ENCODE results near the gene MCAT.

The MCAT gene

GRCh38 chr22:43179146-43179910 lies 36.1 kb upstream of the MCAT start:
- Mint-ChIP-seq H3K9me3 (no peaks in the 10 kb centered on the region), H3K36me3 (peaks cover 60% of the 10 kb centered on the region), H3K4me1 (peaks cover 4% of the 10 kb centered on the region), H3K4me3 (no peak overlapping the region), H3K27ac (no peak overlapping the region), H3K27me3 (no peaks in the 10 kb centered on the region)
- no peak for ATAC-seq

- no peaks in the 10 kb centered on the region for H3K9me3 Mint-ChIP-seq
- no peak for ATAC-seq
- H3K4me3 Mint-ChIP-seq = no peak overlapping the region
- no peaks in the 10 kb centered on the region for H3K27me3 Mint-ChIP-seq
- no peak overlapping the region for H3K27ac Mint-ChIP-seq
- H3K4me1 Mint-ChIP-seq = no peaks in the 10 kb centered on the region
- H3K36me3 Mint-ChIP-seq = peaks cover 68% of the 10 kb centered on the region
These were observed 34.3 kb upstream of the MCAT start for GRCh38 chr22:43177479-43177878.

DNA sequence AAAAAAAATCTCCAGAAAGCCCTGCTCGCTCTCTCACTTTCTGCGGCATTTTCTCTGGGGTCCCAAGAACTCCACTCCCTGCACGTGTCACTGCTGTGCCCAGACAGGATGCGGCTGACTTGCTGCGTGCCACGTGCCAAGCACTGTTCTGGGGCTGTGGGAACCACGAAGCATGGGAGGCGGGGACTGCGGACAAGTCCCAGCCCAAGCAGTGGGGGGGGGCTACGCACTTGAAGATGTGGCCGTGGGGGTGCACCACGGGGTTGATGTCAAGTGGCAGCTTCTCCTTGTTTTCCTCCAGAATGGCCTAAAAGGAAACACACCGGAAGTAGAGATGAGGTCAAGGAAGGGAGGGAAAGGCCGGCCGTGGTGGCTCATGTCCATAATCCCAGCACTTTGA lies 32.9 kb upstream of the MCAT start:
- no peak overlapping the region for H3K27ac Mint-ChIP-seq
- H3K4me3 Mint-ChIP-seq = no peak overlapping the region
- no peaks in the 10 kb centered on the region for H3K27me3 Mint-ChIP-seq
- no peak for ATAC-seq
- H3K36me3 Mint-ChIP-seq = peaks cover 68% of the 10 kb centered on the region
- H3K4me1 Mint-ChIP-seq = no peaks in the 10 kb centered on the region
- H3K9me3 Mint-ChIP-seq = no peaks in the 10 kb centered on the region

GRCh38 chr22:43174941-43175531 lies 31.8 kb upstream of the MCAT start:
- no peak overlapping the region for H3K27ac Mint-ChIP-seq
- no peaks in the 10 kb centered on the region for H3K27me3 Mint-ChIP-seq
- ATAC-seq = no peak
- H3K4me1 Mint-ChIP-seq = no peaks in the 10 kb centered on the region
- H3K4me3 Mint-ChIP-seq = no peak overlapping the region
- H3K9me3 Mint-ChIP-seq = no peaks in the 10 kb centered on the region
- peaks cover 68% of the 10 kb centered on the region for H3K36me3 Mint-ChIP-seq

DNA sequence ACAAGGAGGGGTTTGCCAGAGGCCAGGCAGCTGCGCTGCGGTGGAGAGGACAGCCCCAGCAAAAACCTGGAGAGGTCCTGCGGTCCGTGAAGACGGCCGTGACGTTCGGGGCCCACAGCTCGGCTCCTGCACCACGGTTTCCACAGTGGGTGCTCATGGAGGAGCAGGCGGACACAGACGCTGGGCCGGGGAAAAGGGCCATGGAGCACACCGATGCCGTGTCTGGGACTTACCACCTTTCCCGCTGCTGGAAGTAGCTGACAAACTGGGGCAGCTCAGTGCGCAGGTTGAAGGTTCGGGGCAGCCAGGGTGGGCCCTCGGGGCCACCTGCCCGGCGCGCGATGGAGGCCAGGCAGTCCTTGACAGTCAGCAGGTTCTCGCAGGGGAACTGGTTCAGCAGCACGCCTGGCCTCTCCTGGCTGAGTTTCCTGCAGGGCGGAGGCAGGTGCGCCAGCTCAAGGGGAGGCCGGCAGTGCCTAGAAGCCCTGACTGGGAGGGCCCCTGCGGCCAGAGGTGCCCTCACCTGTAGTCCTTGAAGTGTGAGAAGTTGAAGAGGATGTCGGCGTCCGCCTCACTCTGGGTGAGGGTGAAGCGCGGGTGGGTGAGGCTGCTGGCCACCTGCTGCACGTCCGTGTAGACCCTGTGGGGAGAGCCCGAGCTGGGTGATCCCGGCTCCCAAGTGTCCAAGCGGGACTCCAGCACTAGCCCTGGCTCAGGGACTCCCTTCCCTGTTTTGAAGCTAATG lies 30.9 kb upstream of the MCAT start:
- no peak for ATAC-seq
- H3K4me3 Mint-ChIP-seq = no peak overlapping the region
- no peaks in the 10 kb centered on the region for H3K9me3 Mint-ChIP-seq
- H3K27ac Mint-ChIP-seq = no peak overlapping the region
- no peaks in the 10 kb centered on the region for H3K27me3 Mint-ChIP-seq
- H3K4me1 Mint-ChIP-seq = no peaks in the 10 kb centered on the region
- H3K36me3 Mint-ChIP-seq = peaks cover 67% of the 10 kb centered on the region

GRCh38 chr22:43173566-43173965 lies 30.4 kb upstream of the MCAT start:
- Mint-ChIP-seq H3K9me3 (no peaks in the 10 kb centered on the region), H3K4me3 (no peak overlapping the region), H3K4me1 (no peaks in the 10 kb centered on the region), H3K27ac (no peak overlapping the region), H3K36me3 (peaks cover 67% of the 10 kb centered on the region), H3K27me3 (no peaks in the 10 kb centered on the region)
- ATAC-seq = no peak

GRCh38 chr22:43172191-43172590 lies 29.0 kb upstream of the MCAT start:
- no peak for ATAC-seq
- no peaks in the 10 kb centered on the region for H3K27me3 Mint-ChIP-seq
- H3K36me3 Mint-ChIP-seq = peaks cover 73% of the 10 kb centered on the region
- H3K27ac Mint-ChIP-seq = no peak overlapping the region
- no peaks in the 10 kb centered on the region for H3K9me3 Mint-ChIP-seq
- no peaks in the 10 kb centered on the region for H3K4me1 Mint-ChIP-seq
- H3K4me3 Mint-ChIP-seq = no peak overlapping the region

- Mint-ChIP-seq H3K4me1 (no peaks in the 10 kb centered on the region), H3K27ac (no peak overlapping the region)
- ATAC-seq = no peak
These were observed 28.4 kb upstream of the MCAT start for GRCh38 chr22:43171607-43172006.

GRCh38 chr22:43171019-43171491 lies 27.9 kb upstream of the MCAT start:
- Mint-ChIP-seq H3K4me3 (no peak overlapping the region), H3K27me3 (no peaks in the 10 kb centered on the region), H3K9me3 (no peaks in the 10 kb centered on the region), H3K27ac (no peak overlapping the region), H3K4me1 (no peaks in the 10 kb centered on the region), H3K36me3 (peaks cover 76% of the 10 kb centered on the region)
- no peak for ATAC-seq

More at GRCh38 chr22:43171607-43172006, 28.4 kb upstream of the MCAT start:
- Mint-ChIP-seq H3K27me3 (no peaks in the 10 kb centered on the region), H3K9me3 (no peaks in the 10 kb centered on the region), H3K4me3 (no peak overlapping the region), H3K36me3 (peaks cover 73% of the 10 kb centered on the region)

GRCh38 chr22:43170131-43170480 lies 26.9 kb upstream of the MCAT start:
- H3K27ac Mint-ChIP-seq = no peak overlapping the region
- H3K9me3 Mint-ChIP-seq = no peaks in the 10 kb centered on the region
- H3K27me3 Mint-ChIP-seq = no peaks in the 10 kb centered on the region
- no peak overlapping the region for H3K4me3 Mint-ChIP-seq
- ATAC-seq = no peak
- H3K36me3 Mint-ChIP-seq = peaks cover 75% of the 10 kb centered on the region
- no peaks in the 10 kb centered on the region for H3K4me1 Mint-ChIP-seq

- ATAC-seq = no peak
- no peak overlapping the region for H3K27ac Mint-ChIP-seq
- peaks cover 75% of the 10 kb centered on the region for H3K36me3 Mint-ChIP-seq
- peaks cover 3% of the 10 kb centered on the region for H3K4me1 Mint-ChIP-seq
- no peak overlapping the region for H3K4me3 Mint-ChIP-seq
- H3K9me3 Mint-ChIP-seq = no peaks in the 10 kb centered on the region
- H3K27me3 Mint-ChIP-seq = no peaks in the 10 kb centered on the region
These were observed 26.3 kb upstream of the MCAT start for GRCh38 chr22:43169310-43170130.

- H3K27ac Mint-ChIP-seq = no peak overlapping the region
These were observed 25.5 kb upstream of the MCAT start for GRCh38 chr22:43168471-43169309.

DNA sequence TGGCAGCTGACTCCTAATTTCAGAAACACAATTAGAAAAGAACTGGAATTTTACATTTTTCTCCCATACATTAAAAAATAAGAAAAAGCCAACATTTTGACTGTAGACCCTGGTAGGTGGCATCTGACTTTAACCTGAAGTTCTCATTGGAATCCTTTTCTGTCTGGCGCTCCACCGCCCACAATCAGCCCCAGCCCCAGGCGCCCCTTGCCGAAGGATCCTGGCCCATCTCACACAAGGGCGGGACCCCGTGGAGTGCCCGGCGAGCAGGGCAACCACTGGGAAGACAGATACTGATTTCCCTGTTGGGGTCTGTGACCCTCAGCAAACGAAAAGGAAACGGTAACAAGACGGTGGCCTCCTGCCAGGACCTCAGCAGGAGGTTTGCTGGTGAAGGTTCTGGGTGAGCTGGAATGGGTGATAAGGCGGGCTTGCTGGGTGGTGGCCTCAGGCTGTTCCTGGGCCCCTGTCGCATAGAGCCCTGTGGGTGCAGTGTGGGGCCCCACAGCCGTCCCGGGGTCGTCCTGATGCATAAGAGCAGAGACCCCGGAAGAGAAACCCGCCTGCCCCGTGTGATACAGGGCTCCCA lies 23.9 kb upstream of the MCAT start:
- peaks cover 17% of the 10 kb centered on the region for H3K4me1 Mint-ChIP-seq
- H3K27me3 Mint-ChIP-seq = no peaks in the 10 kb centered on the region
- peaks cover 61% of the 10 kb centered on the region for H3K36me3 Mint-ChIP-seq
- H3K4me3 Mint-ChIP-seq = no peak overlapping the region
- no peak for ATAC-seq
- H3K9me3 Mint-ChIP-seq = no peaks in the 10 kb centered on the region
- H3K27ac Mint-ChIP-seq = no peak overlapping the region

More at GRCh38 chr22:43168471-43169309, 25.5 kb upstream of the MCAT start:
- H3K9me3 Mint-ChIP-seq = no peaks in the 10 kb centered on the region
- ATAC-seq = no peak
- no peak overlapping the region for H3K4me3 Mint-ChIP-seq
- peaks cover 11% of the 10 kb centered on the region for H3K4me1 Mint-ChIP-seq
- H3K27me3 Mint-ChIP-seq = no peaks in the 10 kb centered on the region
- peaks cover 68% of the 10 kb centered on the region for H3K36me3 Mint-ChIP-seq
